SJSA1 (cell line): ENCODE measurements around the gene NAGS. TPM values are rescaled to one million over a fixed set of nuclear protein-coding genes. Genes with fewer than 3 reads are reported as not detected.

Experiments used
- DNase-seq, 2 experiments: peaks; one replicate each; pipeline ENCODE4 v3.0.0-alpha.2; 2015 to 2020; ENCODE audit warnings: low spot score in 2 of 2, low read depth in 1 of 2
- H3K27ac ChIP-seq: fragments of 250-450 bp; sonication (Bioruptor Pico); 2 replicates; pipeline ENCODE4 v1.5.1; 2020; ENCODE audit warnings: mild to moderate bottlenecking, moderate library complexity
- H3K27me3 ChIP-seq: fragments of 250-450 bp; sonication (Bioruptor Pico); replicated peaks from 2 replicates; pipeline ENCODE4 v1.5.1; 2020; ENCODE audit warnings: mild to moderate bottlenecking, moderate library complexity
- H3K36me3 ChIP-seq: fragments of 250-450 bp; sonication (Bioruptor Pico); 2 replicates; pipeline ENCODE4 v1.5.1; 2020; ENCODE audit warnings: mild to moderate bottlenecking
- H3K4me1 ChIP-seq: fragments of 250-450 bp; sonication (Bioruptor Pico); replicated peaks from 2 replicates; pipeline ENCODE4 v1.6.1; 2021; ENCODE audit warnings: mild to moderate bottlenecking
- H3K4me3 ChIP-seq: fragments of 250-450 bp; sonication (Bioruptor Pico); 2 replicates; pipeline ENCODE4 v1.5.1; 2020; ENCODE audit warnings: mild to moderate bottlenecking
- H3K9me3 ChIP-seq: fragments of 250-450 bp; sonication (Bioruptor Pico); replicated peaks from 2 replicates; pipeline ENCODE4 v1.5.1; 2020; ENCODE audit warnings: mild to moderate bottlenecking
- total RNA-seq: library from RNA; depleted of rRNA; stranded (reverse); fragments of >200 nt; shearing (Covaris generic); gene quantifications from 2 replicates; pipeline ENCODE4 v1.2.3, GENCODE V29; 2014; rRNA removed

NAGS gene
- total RNA-seq, 1 experiment from 2014 or later, result 3.3 TPM

- no peaks in the 10 kb centered on the region; the same call in 1 of the 2 replicates for H3K27me3 ChIP-seq
- H3K36me3 ChIP-seq, result peaks cover 94% of the 10 kb centered on the region
- no peak for DNase-seq
- H3K4me3 ChIP-seq, result no peak overlapping the region
- H3K27ac ChIP-seq, result no peak overlapping the region
- no peaks in the 10 kb centered on the region for H3K9me3 ChIP-seq
- H3K4me1 ChIP-seq, result no peaks in the 10 kb centered on the region
These were observed 48.9 kb downstream of the NAGS start for GRCh38 chr17:44053125-44053872.

Other genes starting within 250 kb of the NAGS start
- 0.37 TPM in 1 of 2 replicates, not detected in the other for gene SOST, start 245.8 kb upstream of the NAGS start, total RNA-seq
- gene DUSP3, start 225.6 kb upstream of the NAGS start, total RNA-seq, result 39.7 and 55.1 TPM in 2 replicates
- not detected in 2 replicates for gene CFAP97D1, start 224.2 kb upstream of the NAGS start, total RNA-seq
- 2.4 and 6.4 TPM in 2 replicates for gene MPP3, start 171.5 kb upstream of the NAGS start, total RNA-seq
- not detected in 2 replicates for gene CD300LG, start 157.4 kb upstream of the NAGS start, total RNA-seq
- 0.13 and 1.2 TPM in 2 replicates for gene MPP2, start 97.1 kb upstream of the NAGS start, total RNA-seq
- gene PPY, start 62.1 kb upstream of the NAGS start, total RNA-seq, result not detected in 2 replicates
- gene PYY, start 50.7 kb upstream of the NAGS start, total RNA-seq, result not detected in 2 replicates
- 77.4 and 78.7 TPM in 2 replicates for gene TMEM101, start 10.3 kb downstream of the NAGS start, total RNA-seq
- 44.0 and 69.7 TPM in 2 replicates for gene LSM12, start 62.0 kb downstream of the NAGS start, total RNA-seq
- 24.4 and 36.2 TPM in 2 replicates for gene G6PC3, start 66.1 kb downstream of the NAGS start, total RNA-seq
- gene HDAC5, start 119.0 kb downstream of the NAGS start, total RNA-seq, result 143 and 298 TPM in 2 replicates
- gene HROB, start 137.3 kb downstream of the NAGS start, total RNA-seq, result 10.1 and 10.2 TPM in 2 replicates
- gene ASB16, start 166.1 kb downstream of the NAGS start, total RNA-seq, result not detected in 2 replicates
- 22.6 and 42.6 TPM in 2 replicates for gene TMUB2, start 182.3 kb downstream of the NAGS start, total RNA-seq
- gene ATXN7L3, start 195.3 kb downstream of the NAGS start, total RNA-seq, result 62.6 and 67.4 TPM in 2 replicates
- gene UBTF, start 215.1 kb downstream of the NAGS start, total RNA-seq, result 63.6 and 80.0 TPM in 2 replicates